GM12892 (cell line): Measurements from ENCODE around the gene FAM107B.

ENCODE experiments used
- DNase-seq: peaks from one replicate; pipeline ENCODE4 v3.0.0; 2011; ENCODE audit not compliant: insufficient read length
- FAIRE-seq: peaks from 2 replicates; lab custom pipeline; 2011; peaks lifted over from hg19 to GRCh38; lab: Jason Lieb, UNC
- POLR2A ChIP-seq: IDR thresholded peaks from 2 replicates; pipeline ENCODE4 v1.6.1; 2011; ENCODE audit warnings: low read depth, low read length, control low read depth
- POLR2AphosphoS5 ChIP-seq: IDR thresholded peaks from 2 replicates; pipeline ENCODE4 v1.6.1; 2011; ENCODE audit warnings: low read depth, low read length, control low read depth
- TAF1 ChIP-seq: IDR thresholded peaks from 2 replicates; pipeline ENCODE4 v1.6.1; 2011; ENCODE audit warnings: low read depth, mild to moderate bottlenecking, control low read depth, low read length, borderline replicate concordance

The FAM107B gene

DNA sequence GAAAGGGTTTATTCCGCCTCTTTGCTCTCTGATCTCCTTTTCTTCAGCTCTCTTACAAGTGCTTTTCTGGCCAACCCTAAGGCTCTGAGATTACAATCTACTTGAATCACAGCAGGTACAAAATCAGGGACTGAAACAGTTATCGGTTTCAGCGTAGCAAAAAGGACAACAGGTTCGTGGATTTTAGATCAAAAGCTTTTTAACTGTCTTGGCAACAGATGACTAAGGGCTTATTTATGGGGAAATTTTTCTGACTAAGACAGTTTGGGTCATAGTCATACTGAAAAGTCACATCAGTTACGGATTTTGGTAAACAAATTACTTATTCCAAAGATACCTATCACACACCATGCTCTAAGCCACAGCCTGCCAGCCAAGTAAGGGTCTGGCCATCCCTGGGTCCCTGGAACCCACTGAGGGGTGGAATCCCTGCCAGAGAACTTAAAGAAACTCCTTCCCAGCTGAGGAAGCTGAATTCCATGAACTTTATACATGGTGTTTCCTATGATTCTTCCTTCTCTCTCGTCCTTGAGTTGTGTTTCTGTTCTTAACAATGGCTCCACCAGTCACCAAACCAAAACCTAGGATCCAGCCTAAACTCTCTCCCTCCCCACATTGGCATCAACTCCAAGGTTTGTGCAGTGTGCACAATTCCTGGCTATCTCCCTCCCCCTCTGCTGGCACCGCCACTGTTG is 169.3 kb downstream of the FAM107B start:
- TF ChIP-seq POLR2A (peak; percentile 45), TAF1 (no peak)
- FAIRE-seq (no peak), DNase-seq (no peak)

DNA sequence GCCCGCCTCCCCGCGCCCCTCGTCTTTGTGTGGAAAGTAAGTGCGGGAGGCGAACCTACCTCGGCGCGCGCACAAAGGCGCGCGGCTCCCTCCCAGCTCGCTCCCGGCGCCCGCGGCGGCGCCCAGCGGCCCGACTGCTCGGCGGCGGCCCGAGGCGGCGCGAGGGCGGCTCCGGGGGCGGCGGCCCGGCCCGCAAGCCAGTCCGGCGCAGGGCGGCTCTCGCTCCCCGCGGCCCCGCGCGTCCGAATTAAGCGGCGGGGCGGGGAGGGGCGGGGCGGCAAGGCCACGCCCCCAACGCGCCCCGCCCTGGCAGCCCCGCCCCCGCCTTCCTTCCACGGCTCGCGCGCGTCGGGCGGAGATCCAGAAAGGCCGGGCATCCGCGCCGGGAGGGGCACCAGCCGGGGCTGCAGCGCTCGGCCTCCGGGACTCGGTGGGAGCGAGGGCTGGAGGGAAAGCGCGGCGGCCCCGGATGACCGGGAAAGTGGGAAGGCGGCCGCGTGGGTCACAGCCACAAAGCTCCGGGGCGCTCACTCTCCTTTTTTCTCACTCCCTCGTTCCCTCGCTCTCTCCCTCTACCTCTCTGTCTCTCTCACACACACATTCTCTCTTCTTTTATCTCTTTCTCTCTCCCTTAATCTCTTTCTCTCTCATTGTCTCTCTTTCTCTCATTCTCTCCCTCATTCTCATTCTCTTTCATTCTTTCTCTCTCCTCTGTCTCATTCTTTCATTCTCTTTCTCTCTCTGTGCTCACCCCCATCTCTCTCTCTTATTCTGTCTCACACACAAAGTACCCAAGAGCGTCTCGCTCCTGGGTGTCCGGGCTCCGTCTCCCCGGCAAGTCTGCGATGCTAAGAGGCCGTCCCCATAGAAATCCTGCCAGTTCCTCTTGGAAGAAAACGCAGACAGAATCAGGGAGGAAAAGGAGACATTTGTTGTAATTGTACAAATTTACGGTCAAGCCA is 170.2 kb downstream of the FAM107B start:
- TF ChIP-seq TAF1 (peak; percentile 44; the same call in 1 of the 2 replicates), POLR2A (peak; percentile 81), POLR2AphosphoS5 (peak; percentile 75; the same call in 1 of the 2 replicates)
- DNase-seq (no peak), FAIRE-seq (no peak)

DNA sequence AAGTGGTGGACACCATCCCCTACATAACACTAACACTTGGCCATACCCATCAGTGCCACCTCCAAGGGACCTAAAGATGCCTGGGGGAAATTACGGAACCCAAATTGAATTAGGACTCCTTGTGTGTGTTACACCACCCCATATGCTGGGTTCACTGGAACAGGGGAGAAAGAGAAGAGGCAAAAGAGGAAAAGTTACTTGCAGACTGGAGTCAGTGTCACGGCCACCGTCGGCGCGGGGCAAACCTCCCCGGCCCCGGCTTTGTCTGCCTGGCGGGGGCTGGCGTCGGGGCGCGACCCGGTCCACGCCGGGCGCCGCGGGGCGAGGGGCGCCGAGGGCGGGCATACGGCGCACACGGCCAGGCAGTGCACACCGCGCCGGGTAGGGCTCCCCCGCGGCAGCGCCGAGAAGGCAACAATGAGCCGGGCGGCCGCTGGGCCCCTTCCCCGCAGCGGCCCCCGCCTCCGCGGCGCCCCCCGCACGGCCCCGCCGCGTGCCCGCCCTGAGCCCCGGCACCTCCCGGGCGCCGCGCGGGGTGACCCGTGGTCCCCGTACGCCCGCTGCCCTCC is 171.1 kb downstream of the FAM107B start:
- FAIRE-seq, result peak; percentile 30
- DNase-seq, result no peak
- TF ChIP-seq POLR2AphosphoS5 (peak; percentile 6; the same call in 1 of the 2 replicates), TAF1 (no peak)

DNA sequence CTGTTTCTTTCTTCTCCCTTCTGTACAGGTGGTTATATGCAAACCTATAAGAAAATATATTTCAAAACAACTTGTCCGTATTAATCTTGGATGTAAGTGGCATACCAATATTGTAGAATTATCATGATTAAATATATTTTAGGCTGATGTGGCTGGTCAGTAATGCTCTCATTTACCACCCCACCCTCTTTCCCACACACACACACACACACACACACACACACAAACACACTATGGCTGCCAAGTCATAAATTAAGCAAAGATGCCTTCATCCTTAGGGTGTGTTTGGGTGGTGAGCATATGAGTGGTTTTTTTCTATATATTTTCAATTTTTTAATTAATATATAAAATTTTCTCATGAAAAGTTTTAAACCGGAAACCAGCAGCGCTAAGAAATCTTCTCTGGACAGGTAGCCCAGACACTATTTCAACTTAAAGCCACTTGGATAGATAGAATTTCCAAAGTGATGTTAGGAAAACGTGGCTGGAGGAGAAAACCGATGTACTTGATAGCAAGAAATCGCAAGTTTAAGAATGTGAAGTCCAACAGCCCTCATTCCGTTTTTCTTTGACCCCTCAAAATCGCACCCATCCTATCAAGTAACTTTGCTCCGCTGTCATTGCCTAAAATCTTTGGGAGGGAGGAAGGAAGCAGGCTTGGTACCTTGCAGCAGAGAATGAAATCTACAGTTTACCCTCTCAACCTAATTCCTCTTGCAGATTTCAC is 171.7 kb downstream of the FAM107B start:
- TF ChIP-seq POLR2A (no peak), POLR2AphosphoS5 (peak; percentile 13; the same call in 1 of the 2 replicates), TAF1 (no peak)
- no peak for FAIRE-seq
- DNase-seq, result no peak

DNA sequence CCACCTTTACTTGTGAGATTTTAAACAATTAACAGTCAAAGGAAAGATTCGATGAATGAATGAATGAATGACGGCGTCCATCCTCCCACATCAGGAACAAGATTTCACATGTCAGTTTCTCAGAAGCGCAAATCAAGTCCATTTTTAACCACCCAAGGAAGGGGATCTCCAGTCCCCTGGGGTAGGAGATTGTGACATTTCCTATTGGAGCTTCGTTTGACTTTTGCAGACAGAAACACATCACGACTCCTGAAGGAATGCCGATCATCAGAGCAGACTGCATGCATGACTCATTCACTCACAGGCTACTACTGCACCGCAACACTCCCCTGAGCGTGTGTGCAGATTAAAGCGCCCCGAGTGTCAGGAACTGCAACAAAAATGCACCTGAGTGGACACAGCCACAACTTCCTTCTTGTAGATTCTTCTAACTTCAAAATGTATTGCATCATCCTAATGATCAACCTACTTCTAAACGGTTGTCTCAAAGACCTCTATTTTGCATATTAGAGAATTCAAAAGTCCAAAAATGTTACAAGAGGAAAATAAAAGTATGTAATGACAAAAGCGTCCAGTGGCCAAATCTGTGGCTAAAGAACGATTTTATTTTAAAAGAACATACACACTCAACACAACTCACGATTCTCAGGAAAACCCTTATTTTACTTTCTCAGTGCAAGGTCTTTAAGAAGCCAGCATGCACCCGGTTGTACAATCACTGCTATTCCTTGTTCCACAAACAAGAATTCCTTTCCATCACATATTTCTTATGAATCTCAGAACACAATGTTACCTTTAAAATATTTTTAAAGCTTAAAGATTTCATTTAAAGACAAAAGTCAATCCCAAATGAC is 172.6 kb downstream of the FAM107B start:
- DNase-seq (no peak), FAIRE-seq (peak; percentile 90)
- peak; percentile 68 for TF ChIP-seq POLR2AphosphoS5
- peak; percentile 53 for TF ChIP-seq POLR2A
- TF ChIP-seq TAF1, result no peak

DNA sequence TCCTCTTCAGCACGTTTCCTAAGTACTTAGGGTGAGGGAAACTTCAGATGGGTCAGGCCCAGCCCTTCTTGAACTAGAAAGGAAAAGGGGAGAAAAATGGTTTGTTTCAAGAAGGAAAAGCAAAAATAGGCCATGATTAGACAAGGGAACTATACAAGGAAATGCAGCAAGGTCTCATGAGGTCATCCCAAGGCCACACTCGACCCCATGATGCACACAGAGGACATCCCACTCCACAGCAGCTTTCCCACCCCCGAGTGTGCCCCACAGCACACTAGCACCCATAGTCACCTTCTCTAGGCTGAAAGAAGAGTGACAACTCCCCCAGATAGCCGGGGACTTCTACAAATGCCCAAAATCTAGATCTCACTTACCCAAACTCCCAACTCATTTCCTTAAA is 173.4 kb downstream of the FAM107B start:
- TF ChIP-seq TAF1 (no peak), POLR2A (no peak), POLR2AphosphoS5 (no peak)
- no peak for FAIRE-seq

DNA sequence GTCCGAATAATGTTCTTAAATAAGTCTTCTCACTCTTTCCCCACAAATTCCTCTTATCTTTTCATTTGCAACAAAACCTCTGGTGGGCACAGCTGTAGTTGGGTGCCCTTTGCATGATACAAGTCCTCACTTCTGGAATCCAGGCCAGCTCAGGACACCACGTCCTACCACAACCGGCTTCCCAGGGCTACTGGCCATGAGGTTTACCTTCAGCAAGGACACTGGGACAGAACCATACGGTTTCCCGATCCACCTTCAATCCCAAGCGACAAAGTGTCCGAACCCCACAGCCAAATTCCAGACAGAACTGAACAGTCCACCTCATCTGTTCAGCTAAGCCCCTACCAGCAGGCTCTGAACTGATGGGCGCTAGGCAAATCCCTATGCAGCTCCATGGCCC is 174.6 kb downstream of the FAM107B start:
- TF ChIP-seq POLR2A (peak; percentile 46; the same call in 1 of the 2 replicates), TAF1 (no peak)
- no peak for DNase-seq
- FAIRE-seq, result no peak

More for the DNA sequence above, 173.4 kb downstream of the FAM107B start:
- no peak for DNase-seq

DNA sequence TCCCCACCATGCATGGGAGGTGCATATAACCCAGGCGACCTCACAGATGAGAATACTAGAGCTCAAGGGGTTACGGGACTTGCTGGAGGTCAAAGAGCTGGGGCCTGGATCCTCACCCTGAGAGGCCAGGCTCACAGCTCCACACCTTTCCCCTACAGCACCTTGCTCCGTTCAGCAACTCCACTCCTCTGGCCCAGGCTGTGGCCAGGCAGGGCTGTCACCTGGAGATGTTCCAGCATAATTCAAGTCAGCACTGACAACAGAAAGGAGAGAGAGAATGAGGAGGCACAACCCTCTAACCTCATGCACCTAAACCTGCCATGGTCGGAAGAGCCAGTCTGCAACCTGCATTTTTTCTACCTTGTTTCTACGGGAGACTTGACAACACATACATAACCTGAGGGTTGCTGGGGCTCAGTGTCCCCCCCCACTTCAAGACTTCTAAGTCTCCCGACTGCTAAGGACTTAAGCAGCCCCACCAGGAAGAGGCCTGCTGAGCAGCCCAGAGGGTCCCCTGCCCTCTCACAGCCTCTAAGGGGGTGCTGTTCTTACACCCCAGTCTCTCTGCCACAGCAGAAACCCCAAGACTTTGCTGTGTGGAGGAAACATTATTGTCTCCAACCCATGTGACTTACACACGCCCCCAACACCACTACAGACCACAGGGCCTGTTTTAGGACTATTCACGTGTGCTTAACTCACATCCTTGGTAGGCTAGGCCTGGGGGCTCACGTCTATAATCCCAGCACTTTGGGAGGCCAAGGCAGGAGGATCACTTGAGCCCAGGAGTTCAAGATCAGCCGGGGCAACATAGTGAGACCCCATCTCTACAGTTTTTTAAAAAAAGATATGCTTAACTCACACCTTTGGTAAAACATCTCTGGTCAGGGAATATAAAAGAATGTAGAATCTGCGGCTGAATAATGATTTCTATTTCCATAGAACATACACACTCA is 175.6 kb downstream of the FAM107B start:
- TF ChIP-seq POLR2A, result no peak; the same call in 1 of the 2 replicates
- no peak; the same call in 1 of the 2 replicates for TF ChIP-seq POLR2AphosphoS5
- TF ChIP-seq TAF1, result no peak
- DNase-seq (no peak), FAIRE-seq (no peak)

DNA sequence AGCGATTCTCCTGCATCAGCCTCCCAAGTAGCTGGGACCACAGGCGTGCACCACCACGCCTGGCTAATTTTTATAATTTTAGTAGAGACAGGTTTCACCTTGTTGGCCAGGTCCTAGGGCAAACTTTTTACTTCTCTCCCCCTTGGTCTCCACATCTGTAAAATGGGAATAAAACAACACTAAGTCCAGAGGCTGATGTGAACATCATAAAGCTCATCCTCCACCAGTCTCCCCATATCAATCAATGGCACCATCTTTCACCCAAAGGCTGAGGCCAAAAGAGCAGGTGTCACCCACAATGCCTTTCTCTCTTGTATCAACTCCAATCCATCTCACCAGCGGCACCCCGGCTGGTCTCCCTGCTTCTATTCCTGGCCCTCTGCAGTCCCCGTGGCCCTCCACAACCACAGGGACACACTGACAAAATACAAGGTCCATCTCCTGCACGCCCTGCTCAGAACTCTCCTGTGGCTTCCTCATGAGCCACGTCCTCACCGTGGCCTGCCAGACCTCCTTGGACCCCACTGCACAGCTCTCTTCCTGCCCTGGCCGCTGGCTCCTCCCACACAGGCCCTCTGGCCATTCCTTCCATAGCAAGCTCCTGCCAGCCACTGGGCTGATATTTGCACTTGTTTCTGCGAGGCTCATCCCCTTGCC is 179.0 kb downstream of the FAM107B start:
- TF ChIP-seq POLR2AphosphoS5 (peak; percentile 92), POLR2A (peak; percentile 87), TAF1 (no peak)
- FAIRE-seq (no peak), DNase-seq (no peak)
